Caki2 (cell line): Measurements from ENCODE around the gene PIP5K1C. TPM values are rescaled to one million over a fixed set of nuclear protein-coding genes. Genes with fewer than 3 reads are reported as not detected.

ENCODE experiments used
- DNase-seq: peaks from one replicate; pipeline ENCODE4 v3.0.0-alpha.2; 2015; ENCODE audit warnings: low read depth
- in situ Hi-C: cut with HindIII; loops from 2 replicates; pipeline ENCODE4 v1.10.0; 2016; ENCODE audit warnings: low sequenced_read_pairs, low pct_unique_long_range_greater_than_20kb, mixed read lengths
- total RNA-seq: library from RNA; depleted of rRNA; stranded (reverse); fragments of >200 nt; shearing (Covaris generic); gene quantifications from 2 replicates; pipeline ENCODE4 v1.2.3, GENCODE V29; 2014; ENCODE audit warnings: low replicate concordance; rRNA removed

Gene PIP5K1C
- total RNA-seq: 2.3 and 6.4 TPM in 2 replicates

DNA sequence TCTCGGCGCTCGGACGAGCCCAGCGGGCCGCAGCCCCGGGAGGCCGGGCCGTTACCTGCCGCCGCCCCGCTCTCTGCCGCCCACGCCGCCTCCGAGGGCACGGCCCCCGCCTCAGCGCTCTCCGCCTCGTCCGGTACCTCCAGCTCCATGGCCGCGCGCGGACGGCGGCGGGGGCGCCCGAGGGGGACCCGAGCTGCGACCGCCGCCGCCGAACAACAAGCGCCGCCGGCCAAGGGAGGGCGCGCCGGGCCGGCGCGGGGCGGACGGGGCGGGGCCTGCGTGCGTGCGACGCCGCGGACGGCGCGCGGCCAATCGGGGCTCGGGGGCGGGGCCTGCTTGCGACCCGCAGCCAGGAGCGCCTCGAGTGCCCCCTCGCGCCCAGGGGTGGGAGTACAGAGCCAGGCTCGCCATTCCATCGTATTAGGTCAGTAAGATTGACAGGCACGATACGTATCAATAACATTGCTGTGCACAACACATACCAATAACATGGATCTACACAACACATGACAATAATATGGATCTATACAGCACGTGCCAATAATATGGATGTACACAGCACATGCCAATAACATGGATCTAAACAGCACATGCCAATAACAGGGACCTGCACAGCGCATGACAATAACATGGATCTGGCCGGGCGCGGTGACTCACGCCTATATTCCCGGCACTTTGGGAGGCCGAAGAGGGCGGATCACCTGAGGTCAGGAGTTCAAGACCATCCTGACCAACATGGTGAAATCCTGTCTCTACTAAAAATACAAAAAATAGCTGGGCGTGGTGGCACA is at the start of gene PIP5K1C:
PIP5K1C (minus strand) TSS at position 227 of the 791 bp plus-strand sequence; CDS start at position 149, 78 bp downstream.
- in situ Hi-C loops: no loop called here
- DNase-seq: peak; percentile 55

GRCh38 chr19:3748965-3749364 is 48.7 kb upstream of the PIP5K1C start:
- in situ Hi-C loops: no loop called here
- DNase-seq: no peak

DNA sequence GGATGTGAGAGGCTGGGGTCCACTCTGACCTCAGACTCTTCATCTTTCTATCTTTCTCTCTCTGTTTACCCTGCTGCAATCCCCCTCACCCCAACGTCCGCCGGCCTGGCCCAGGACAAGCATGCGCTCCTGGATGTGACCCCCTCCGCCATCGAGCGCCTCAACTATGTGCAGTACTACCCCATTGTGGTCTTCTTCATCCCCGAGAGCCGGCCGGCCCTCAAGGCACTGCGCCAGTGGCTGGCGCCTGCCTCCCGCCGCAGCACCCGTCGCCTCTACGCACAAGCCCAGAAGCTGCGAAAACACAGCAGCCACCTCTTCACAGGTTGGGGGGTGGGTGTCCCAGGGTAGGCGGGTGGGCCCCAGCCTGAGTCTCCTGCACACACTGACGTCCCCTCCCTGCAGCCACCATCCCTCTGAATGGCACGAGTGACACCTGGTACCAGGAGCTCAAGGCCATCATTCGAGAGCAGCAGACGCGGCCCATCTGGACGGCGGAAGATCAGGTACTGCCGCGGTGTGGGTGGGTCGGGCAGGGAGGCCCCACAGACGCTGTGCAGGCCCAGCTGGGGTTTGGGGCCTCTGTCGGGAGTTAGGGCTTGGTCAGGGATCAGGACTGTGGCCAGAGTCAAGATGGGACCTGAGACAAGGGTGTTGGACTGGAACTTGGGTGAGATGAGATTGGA is 46.2 kb upstream of the PIP5K1C start:
- no peak for DNase-seq
- in situ Hi-C loops: no loop called here

DNA sequence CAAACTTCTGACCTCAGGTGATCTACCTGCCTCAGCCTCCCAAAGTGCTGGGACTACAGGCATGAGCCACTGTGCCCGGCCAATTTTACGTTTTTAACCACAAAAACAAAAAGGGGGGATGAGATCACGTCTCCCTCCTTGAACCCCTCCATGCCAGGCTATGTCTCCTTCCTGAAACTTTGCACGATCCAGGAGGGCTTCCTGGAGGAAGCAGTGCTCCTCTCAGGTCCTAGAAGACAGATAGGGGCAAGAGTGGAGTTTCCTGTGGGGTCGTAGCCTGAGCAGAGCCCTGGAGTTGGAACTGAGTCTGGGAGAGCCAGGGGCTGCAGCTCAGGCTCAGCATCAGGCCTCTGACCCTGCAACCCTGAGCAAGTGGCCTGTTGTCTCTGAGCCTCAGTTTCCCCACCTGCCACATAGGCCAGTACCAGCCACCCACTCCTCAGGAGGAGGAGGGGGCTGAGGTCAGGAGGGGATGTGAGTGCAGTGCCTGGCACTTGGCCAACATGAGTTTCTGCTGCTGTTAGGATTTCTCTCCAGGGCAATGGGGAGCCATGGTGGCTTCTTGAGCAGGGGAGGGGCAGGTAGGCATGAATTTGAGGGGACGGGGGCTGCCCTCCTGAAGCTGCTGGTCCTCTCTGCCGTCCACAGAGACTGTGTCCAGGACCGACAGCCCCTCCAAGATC is 45.2 kb upstream of the PIP5K1C start:
- no peak for DNase-seq
- in situ Hi-C loops: no loop called here

DNA sequence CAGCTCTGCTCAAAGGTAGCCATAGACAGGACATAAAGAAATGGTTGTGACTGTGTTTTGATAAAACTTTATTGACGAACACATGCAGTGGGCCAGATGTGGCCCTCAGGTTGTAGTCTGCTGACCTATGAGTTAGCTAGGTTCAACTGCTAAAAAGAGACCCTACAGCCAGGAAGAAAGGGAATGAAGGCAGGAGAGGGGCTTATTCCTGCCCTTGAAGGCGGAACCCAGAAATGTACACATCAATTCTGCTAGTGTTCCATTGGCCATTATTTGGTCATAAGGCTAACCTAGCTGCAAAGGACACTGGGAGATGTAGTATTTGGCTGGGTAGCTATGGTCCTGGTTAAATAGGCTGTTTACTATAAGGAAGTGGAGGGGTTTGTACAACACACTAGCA is 43.2 kb upstream of the PIP5K1C start:
- no peak for DNase-seq
- in situ Hi-C loops: no loop called here

DNA sequence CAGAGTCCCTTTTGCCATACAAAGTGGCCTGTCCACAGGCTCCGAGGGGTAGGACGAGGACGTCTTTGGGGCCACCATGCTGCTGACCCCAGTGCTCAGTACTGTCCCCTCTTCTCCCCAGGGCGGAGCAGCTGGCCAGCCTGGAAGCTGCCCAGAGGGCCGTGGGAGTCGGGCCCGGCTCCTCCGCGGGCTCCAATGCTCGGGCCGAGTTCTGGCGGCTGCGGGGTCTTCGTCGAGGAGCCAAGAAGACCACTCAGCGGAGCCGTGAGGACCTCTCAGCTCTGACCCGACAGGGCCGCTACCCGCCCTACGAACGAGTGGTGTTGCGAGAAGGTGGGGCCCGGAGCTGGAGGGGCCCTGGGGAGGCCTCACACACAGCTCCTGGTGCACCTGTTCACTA is 40.2 kb upstream of the PIP5K1C start:
- DNase-seq: no peak
- in situ Hi-C loops: no loop called here

DNA sequence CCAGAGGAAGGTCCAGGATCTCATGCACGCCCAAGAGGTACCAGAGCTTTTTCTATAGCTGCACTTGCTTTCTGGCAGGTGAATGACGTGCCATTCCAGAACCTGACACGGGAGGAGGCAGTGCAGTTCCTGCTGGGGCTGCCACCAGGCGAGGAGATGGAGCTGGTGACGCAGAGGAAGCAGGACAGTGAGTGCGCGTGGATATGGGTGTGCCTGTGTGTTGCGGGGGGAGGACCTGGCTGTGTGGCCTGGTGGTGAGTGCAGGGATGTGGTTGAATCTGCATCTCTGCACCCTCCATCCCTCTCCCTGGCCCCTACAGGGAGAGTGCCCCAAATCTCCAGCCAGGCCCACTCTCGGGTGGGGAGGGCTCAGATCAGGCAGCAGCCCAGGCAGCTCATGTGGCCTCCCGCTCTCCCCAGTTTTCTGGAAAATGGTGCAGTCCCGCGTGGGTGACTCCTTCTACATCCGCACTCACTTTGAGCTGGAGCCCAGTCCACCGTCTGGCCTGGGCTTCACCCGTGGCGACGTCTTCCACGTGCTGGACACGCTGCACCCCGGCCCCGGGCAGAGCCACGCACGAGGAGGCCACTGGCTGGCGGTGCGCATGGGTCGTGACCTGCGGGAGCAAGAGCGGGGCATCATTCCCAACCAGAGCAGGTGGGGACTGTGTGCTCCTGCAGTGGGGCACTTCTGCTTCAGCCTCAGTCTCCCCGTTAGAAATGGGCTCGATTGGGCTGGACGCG is 38.4 kb upstream of the PIP5K1C start:
- in situ Hi-C loops: no loop called here
- no peak for DNase-seq

GRCh38 chr19:3737487-3738205 is 37.4 kb upstream of the PIP5K1C start:
- in situ Hi-C loops: no loop called here
- no peak for DNase-seq

DNA sequence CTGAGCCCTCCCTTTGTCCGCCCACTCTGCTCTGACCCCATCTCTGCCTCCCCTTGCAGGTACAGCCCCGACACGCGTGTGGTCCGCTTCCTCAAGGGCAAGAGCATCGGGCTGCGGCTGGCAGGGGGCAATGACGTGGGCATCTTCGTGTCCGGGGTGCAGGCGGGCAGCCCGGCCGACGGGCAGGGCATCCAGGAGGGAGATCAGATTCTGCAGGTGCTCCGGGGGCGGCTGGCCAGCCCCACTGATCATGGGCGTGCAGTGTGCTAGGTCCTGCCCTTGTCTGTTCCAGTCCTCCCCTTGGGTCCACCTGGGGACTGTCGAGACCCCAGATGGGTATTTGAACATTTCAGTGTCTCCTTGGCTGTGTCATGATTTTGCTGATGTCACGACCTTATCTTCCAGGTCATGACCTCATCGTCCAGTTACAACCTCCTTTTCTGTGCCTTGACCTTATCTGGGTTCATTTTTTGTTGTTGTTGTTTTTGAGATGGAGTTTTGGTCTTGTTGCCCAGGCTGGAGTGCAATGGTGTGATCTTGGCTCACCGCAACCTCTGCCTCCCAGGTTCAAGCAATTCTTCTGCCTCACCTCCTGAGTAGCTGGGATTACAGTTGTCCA is 35.9 kb upstream of the PIP5K1C start:
- no peak for DNase-seq
- in situ Hi-C loops: no loop called here

DNA sequence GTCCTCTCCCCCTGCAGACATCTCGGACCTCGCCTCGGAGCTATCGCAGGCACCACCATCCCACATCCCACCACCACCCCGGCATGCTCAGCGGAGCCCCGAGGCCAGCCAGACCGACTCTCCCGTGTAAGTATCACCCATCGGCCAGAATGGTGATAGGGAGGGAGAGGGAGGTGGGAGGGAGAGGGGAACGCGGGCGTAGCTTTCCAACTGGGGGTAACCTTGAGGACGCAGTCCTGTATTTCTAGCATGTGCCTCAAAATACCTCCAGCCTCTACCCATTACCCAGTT is 34.0 kb upstream of the PIP5K1C start:
- in situ Hi-C loops: no loop called here
- no peak for DNase-seq

DNA sequence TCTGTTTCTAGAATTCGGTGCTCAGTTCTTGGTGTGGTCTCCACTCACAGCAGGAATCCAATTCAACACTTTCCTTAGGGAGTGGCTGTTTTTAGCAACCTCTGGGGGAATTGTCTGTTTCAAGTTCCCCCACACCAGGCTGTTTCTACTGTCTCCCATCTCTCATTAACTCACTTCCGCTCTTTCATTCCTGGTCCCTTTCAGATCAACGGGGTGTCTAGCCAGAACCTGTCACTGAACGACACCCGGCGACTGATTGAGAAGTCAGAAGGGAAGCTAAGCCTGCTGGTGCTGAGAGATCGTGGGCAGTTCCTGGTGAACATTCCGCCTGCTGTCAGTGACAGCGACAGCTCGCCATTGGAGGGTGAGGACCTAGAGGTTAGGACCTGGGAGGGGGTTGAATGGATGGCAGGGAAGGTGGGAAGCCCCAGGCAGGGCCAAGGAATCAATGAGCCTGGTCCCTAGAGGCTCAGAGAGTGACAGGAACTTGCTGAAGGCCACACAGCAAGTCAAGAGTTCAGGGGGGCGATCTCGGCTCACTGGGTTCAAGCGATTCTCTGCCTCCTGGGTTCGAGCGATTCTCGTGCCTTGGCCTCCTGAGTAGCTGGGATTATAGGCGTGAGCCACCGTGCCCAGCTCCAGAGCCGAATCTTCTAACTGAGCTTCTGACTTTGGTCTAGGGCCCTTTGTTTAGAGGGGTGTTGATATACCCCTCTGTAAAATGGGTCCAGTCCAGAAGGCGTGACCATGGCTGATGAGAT is 33.5 kb upstream of the PIP5K1C start:
- in situ Hi-C loops: no loop called here
- no peak for DNase-seq

DNA sequence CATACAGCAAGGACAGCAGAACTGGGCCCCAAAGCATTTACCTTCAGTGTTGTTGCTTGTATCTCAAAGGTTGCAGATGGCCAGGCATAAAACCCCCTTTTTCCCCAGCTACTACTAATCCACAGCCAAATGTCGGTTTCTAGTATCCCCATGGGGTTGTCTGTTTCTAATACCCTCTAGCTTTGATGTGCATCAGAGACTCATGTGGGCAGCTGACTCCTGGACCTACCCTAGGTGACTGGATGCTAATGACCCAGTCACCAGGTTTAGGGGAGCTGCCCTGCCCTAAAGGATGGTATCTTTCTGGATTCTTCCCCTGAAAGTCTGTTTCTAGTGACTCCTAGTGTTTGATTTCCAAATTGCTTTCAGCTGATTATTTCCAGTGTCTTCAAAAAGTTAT is 31.8 kb upstream of the PIP5K1C start:
- DNase-seq: no peak
- in situ Hi-C loops: no loop called here

- in situ Hi-C loops: no loop called here
- DNase-seq: no peak
Observed at GRCh38 chr19:3730457-3730958, 30.2 kb upstream of the PIP5K1C start.

GRCh38 chr19:3725640-3726310 is 25.5 kb upstream of the PIP5K1C start:
- in situ Hi-C loops: no loop called here
- peak; percentile 41 for DNase-seq

DNA sequence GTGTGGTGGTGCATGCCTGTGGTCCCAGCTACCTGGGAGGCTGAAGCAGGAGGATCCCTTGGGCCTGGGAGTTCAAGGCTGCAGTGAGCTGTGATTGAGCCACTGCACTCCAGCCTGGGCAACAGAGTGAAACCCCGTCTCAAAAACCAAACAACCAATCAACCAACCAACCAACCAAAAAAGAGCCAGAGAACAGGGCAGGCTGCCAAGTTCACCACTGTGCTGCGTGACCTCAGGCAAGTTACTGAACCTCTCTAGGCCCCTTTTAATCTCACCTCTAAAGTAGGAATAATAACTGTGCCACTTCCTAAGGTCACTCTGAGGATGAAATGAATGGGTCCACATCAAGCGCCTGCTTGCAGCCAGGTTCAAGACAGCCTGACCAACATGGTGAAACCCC is 24.9 kb upstream of the PIP5K1C start:
- in situ Hi-C loops: no loop called here
- no peak for DNase-seq

DNA sequence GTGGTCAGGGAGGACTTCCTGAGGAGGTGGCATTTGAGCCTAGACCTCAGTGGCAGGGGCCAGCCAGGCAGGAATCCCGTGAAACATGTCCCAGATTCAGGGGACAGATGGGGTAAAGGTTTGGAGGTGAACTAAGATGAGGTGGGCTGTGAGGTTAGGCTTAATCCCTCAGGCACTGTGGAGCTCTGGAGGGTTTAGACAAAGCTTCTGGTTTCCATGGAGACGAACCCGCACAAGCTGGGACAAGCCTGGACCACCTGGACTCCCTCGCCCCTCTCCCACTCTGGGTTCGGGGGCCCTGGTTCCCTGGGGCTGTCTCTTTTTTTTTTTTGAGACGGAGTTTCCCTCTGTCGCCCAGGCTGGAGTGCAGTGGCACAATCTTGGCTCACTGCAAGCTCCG is 23.6 kb upstream of the PIP5K1C start:
- DNase-seq: no peak
- in situ Hi-C loops: no loop called here
